ENCODE results near the gene NES.

DNA sequence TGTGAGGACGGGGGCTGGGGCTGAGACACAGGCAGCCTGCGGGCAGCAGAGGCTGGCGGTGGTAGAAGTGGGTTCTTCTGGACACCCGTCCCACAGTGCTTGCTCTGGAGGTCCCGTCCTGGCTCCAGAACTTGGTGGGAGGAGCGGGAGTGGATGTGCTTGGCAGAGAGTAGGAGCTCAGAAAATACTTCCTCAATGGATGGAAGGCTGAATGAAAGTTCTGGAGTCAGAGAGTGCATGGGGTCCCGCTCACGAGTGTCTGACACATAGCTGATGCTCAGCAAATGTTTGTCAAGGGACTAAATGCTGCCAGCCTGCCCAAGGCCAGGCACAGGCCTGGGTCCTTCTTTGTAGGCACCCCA lies 13.4 kb upstream of the NES start:
- TF ChIP-seq, protein P1, sequence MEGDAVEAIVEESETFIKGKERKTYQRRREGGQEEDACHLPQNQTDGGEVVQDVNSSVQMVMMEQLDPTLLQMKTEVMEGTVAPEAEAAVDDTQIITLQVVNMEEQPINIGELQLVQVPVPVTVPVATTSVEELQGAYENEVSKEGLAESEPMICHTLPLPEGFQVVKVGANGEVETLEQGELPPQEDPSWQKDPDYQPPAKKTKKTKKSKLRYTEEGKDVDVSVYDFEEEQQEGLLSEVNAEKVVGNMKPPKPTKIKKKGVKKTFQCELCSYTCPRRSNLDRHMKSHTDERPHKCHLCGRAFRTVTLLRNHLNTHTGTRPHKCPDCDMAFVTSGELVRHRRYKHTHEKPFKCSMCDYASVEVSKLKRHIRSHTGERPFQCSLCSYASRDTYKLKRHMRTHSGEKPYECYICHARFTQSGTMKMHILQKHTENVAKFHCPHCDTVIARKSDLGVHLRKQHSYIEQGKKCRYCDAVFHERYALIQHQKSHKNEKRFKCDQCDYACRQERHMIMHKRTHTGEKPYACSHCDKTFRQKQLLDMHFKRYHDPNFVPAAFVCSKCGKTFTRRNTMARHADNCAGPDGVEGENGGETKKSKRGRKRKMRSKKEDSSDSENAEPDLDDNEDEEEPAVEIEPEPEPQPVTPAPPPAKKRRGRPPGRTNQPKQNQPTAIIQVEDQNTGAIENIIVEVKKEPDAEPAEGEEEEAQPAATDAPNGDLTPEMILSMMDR (conservative IDR thresholded peaks at IDR 0.05), result no peak
- TF ChIP-seq EZH2 (IDR thresholded peaks at IDR 0.05; ENCODE audit: low read depth), result no peak

Measured in PC-9 (cell line).